H9 (cell line): ENCODE results near the gene PGM1. TPM values are rescaled to one million over a fixed set of nuclear protein-coding genes. Genes with fewer than 3 reads are reported as not detected.

ENCODE experiments used
- DNase-seq: peaks from one replicate; pipeline ENCODE4 v3.0.0-alpha.2; 2017
- H2AFZ ChIP-seq: one replicate; pipeline ENCODE4 v1.6.1; 2013; ENCODE audit warnings: mild to moderate bottlenecking, low read length, control low read depth, moderate library complexity
- H2AK5ac ChIP-seq: 2 replicates; pipeline ENCODE4 v1.6.1; 2013; ENCODE audit warnings: low read length, control low read depth, mixed read lengths; ENCODE audit not compliant: insufficient read length
- H2BK120ac ChIP-seq: one replicate; pipeline ENCODE4 v1.6.1; 2013; ENCODE audit warnings: low read depth, mild to moderate bottlenecking, low read length, control low read depth, inconsistent platforms; ENCODE audit not compliant: poor library complexity, severe bottlenecking
- H2BK12ac ChIP-seq: 2 replicates; pipeline ENCODE4 v1.6.1; 2013; ENCODE audit warnings: low read length, control low read depth, mixed read lengths, low read depth; ENCODE audit not compliant: insufficient read length
- H2BK15ac ChIP-seq: 2 replicates; pipeline ENCODE4 v1.6.1; 2013; ENCODE audit warnings: low read depth, low read length, control low read depth
- H2BK20ac ChIP-seq: one replicate; pipeline ENCODE4 v1.6.1; 2013; ENCODE audit warnings: low read depth, mild to moderate bottlenecking, low read length, control low read depth, inconsistent platforms; ENCODE audit not compliant: poor library complexity, severe bottlenecking
- H2BK5ac ChIP-seq: 2 replicates; pipeline ENCODE4 v1.6.1; 2013; ENCODE audit warnings: low read length, control low read depth, mixed read lengths; ENCODE audit not compliant: insufficient read length
- H3K14ac ChIP-seq: 2 replicates; pipeline ENCODE4 v1.6.1; 2013; ENCODE audit warnings: low read length, control low read depth; ENCODE audit not compliant: insufficient read depth
- H3K18ac ChIP-seq: 2 replicates; pipeline ENCODE4 v1.6.1; 2013; ENCODE audit warnings: low read depth, mild to moderate bottlenecking, mixed read lengths, low read length, control low read depth; ENCODE audit not compliant: insufficient read length
- H3K23ac ChIP-seq: 2 replicates; pipeline ENCODE4 v1.6.1; 2013; ENCODE audit warnings: low read length, control low read depth, mixed read lengths, low read depth; ENCODE audit not compliant: insufficient read length
- H3K23me2 ChIP-seq: 2 replicates; pipeline ENCODE4 v1.6.1; 2013; ENCODE audit warnings: low read depth, mild to moderate bottlenecking, mixed read lengths, low read length, control low read depth; ENCODE audit not compliant: insufficient read length, poor library complexity, severe bottlenecking
- H3K27ac ChIP-seq: 2 replicates; pipeline ENCODE4 v1.5.1; 2013; ENCODE audit warnings: low read length, control low read depth, mixed read lengths, low read depth; ENCODE audit not compliant: insufficient read length
- H3K27me3 ChIP-seq: 2 replicates; pipeline ENCODE4 v1.6.1; 2013; ENCODE audit warnings: low read length, control low read depth, inconsistent platforms; ENCODE audit not compliant: insufficient read depth
- H3K4ac ChIP-seq: 2 replicates; pipeline ENCODE4 v1.6.1; 2013; ENCODE audit warnings: low read depth, mild to moderate bottlenecking, control low read depth, inconsistent platforms, low read length, moderate library complexity
- H3K4me1 ChIP-seq: 2 replicates; pipeline ENCODE4 v1.6.1; 2013; ENCODE audit warnings: low read length, control low read depth, inconsistent platforms; ENCODE audit not compliant: insufficient read depth
- H3K4me2 ChIP-seq: 2 replicates; pipeline ENCODE4 v1.6.1; 2013; ENCODE audit warnings: low read length, control low read depth, mixed read lengths; ENCODE audit not compliant: insufficient read length, insufficient read depth
- H3K56ac ChIP-seq: 2 replicates; pipeline ENCODE4 v1.6.1; 2013; ENCODE audit warnings: low read depth, mild to moderate bottlenecking, mixed read lengths, low read length, control low read depth; ENCODE audit not compliant: insufficient read length
- H3K79me1 ChIP-seq: 2 replicates; pipeline ENCODE4 v1.6.1; 2013; ENCODE audit warnings: low read depth, mild to moderate bottlenecking, moderate library complexity, low read length, control low read depth, inconsistent platforms; ENCODE audit not compliant: insufficient read depth, poor library complexity, severe bottlenecking
- H3K79me2 ChIP-seq: 2 replicates; pipeline ENCODE4 v1.6.1; 2013; ENCODE audit warnings: low read length, control low read depth, inconsistent platforms; ENCODE audit not compliant: insufficient read depth
- H3K9ac ChIP-seq: 2 replicates; pipeline ENCODE4 v1.6.1; 2013; ENCODE audit warnings: low read length, control low read depth, mixed read lengths; ENCODE audit not compliant: insufficient read length; ENCODE audit errors: extremely low read depth
- H3K9me3 ChIP-seq: one replicate; pipeline ENCODE4 v1.6.1; 2013; ENCODE audit warnings: low read depth, low read length, inconsistent platforms; ENCODE audit not compliant: control insufficient read depth
- H3T11ph ChIP-seq: one replicate; pipeline ENCODE4 v1.6.1; 2013; ENCODE audit warnings: mild to moderate bottlenecking, low read length, control low read depth, inconsistent platforms
- H4K20me1 ChIP-seq: one replicate; pipeline ENCODE4 v1.6.1; 2013; ENCODE audit not compliant: control insufficient read depth, insufficient read length, insufficient read depth
- H4K5ac ChIP-seq: 2 replicates; pipeline ENCODE4 v1.6.1; 2013; ENCODE audit warnings: low read depth, mild to moderate bottlenecking, mixed read lengths, low read length, control low read depth; ENCODE audit not compliant: insufficient read length
- H4K8ac ChIP-seq: replicated peaks from 2 replicates; pipeline ENCODE4 v1.6.1; 2013; ENCODE audit warnings: low read length, control low read depth, mixed read lengths, low read depth; ENCODE audit not compliant: insufficient read length
- H4K91ac ChIP-seq: 2 replicates; pipeline ENCODE4 v1.6.1; 2013; ENCODE audit warnings: low read depth, mild to moderate bottlenecking, moderate library complexity, mixed read lengths, low read length, control low read depth; ENCODE audit not compliant: insufficient read length
- H3K27ac Mint-ChIP-seq, 3 experiments: 2 replicates in 2 of 3; 3 replicates in 1 of 3; pipeline ENCODE4 v1.8.0; 2020 to 2021; ENCODE audit warnings: mixed read lengths in 3 of 3, mild to moderate bottlenecking in 1 of 3, moderate library complexity in 1 of 3
- H3K27me3 Mint-ChIP-seq: 2 replicates; pipeline ENCODE4 v1.8.0; 2021; ENCODE audit warnings: low read depth, mild to moderate bottlenecking, moderate library complexity, mixed read lengths
- H3K36me3 Mint-ChIP-seq, 3 experiments: 2 replicates in 2 of 3; 3 replicates in 1 of 3; pipeline ENCODE4 v1.8.0; 2020 to 2021; ENCODE audit warnings: low read depth in 3 of 3, mixed read lengths in 3 of 3; ENCODE audit not compliant: insufficient read depth in 1 of 3
- H3K4me1 Mint-ChIP-seq, 2 experiments: 2 replicates each; pipeline ENCODE4 v1.8.0; 2020; ENCODE audit warnings: mixed read lengths in 2 of 2
- H3K4me3 Mint-ChIP-seq, 2 experiments: 2 replicates in 1 of 2; 3 replicates in 1 of 2; pipeline ENCODE4 v1.8.0; 2020 to 2021; ENCODE audit warnings: mild to moderate bottlenecking in 2 of 2, mixed read lengths in 2 of 2, moderate library complexity in 1 of 2
- H3K9me3 Mint-ChIP-seq, 2 experiments: 2 replicates in 1 of 2; 3 replicates in 1 of 2; pipeline ENCODE4 v1.8.0; 2020; ENCODE audit warnings: mild to moderate bottlenecking in 2 of 2, mixed read lengths in 2 of 2, moderate library complexity in 1 of 2
- CTCF ChIP-seq: fragments of 200-600 bp; sonication (generic); conservative IDR thresholded peaks from 3 replicates; pipeline ENCODE4 v1.8.0; 2021; ENCODE audit warnings: antibody characterized with exemption, mild to moderate bottlenecking
- WGBS: extraction: QIAGEN DNeasy Blood & Tissue Kit; methylation state at CpG from one replicate; pipeline ENCODE4 v1.1.7; 2013; ENCODE audit warnings: missing lambda C conversion rate, low lambda C conversion rate, mixed read lengths; ENCODE audit not compliant: insufficient read length; ENCODE audit errors: extremely low coverage; 5-methylcytosine and 5-hydroxymethylcytosine counted together
- total RNA-seq: library from RNA; stranded (reverse); gene quantifications from 2 replicates; pipeline ENCODE4 v1.2.1, GENCODE V29; 2021

PGM1 gene
- total RNA-seq, 1 experiment from 2014 or later: 56.4 TPM

GRCh38 chr1:63679589-63679988, 86.4 kb downstream of the PGM1 start:
- no peaks in the 10 kb centered on the region for H4K20me1 ChIP-seq
- no CpG with 5 or more reads among the region's 3 CpGs for WGBS
- no peak overlapping the region for H2BK5ac ChIP-seq
- H3K9me3 Mint-ChIP-seq: peaks cover 9 to 14% of the 10 kb centered on the region in 2 experiments
- H3T11ph ChIP-seq: no peak overlapping the region
- no peaks in the 10 kb centered on the region for H3K9me3 ChIP-seq
- peaks cover 21 to 27% of the 10 kb centered on the region in 2 experiments for H3K4me1 Mint-ChIP-seq
- H3K27me3 Mint-ChIP-seq: peaks cover 2% of the 10 kb centered on the region
- no peak overlapping the region for H2BK20ac ChIP-seq
- no peak overlapping the region for H2BK12ac ChIP-seq
- H3K27ac Mint-ChIP-seq: no peak overlapping the region; a peak in 2 of 7 replicates
- no peak overlapping the region for H3K4me3 Mint-ChIP-seq
- no peak for DNase-seq
- H3K79me2 ChIP-seq: no peaks in the 10 kb centered on the region
- no peak overlapping the region for H3K23ac ChIP-seq
- H3K9ac ChIP-seq: no peak overlapping the region
- H3K14ac ChIP-seq: no peak overlapping the region
- H3K18ac ChIP-seq: no peak overlapping the region
- H3K27ac ChIP-seq: no peak overlapping the region
- no peak overlapping the region for H4K91ac ChIP-seq
- H4K5ac ChIP-seq: no peak overlapping the region
- no peaks in the 10 kb centered on the region for H3K27me3 ChIP-seq
- H2BK120ac ChIP-seq: no peak overlapping the region
- H2AK5ac ChIP-seq: no peak overlapping the region
- H3K4me2 ChIP-seq: no peak overlapping the region
- no peak for TF ChIP-seq CTCF
- no peak overlapping the region for H3K4ac ChIP-seq
- no peak overlapping the region for H2AFZ ChIP-seq
- no peak overlapping the region for H2BK15ac ChIP-seq
- H3K79me1 ChIP-seq: no peaks in the 10 kb centered on the region
- H3K36me3 Mint-ChIP-seq: peaks cover 2 to 17% (median 3%) of the 10 kb centered on the region in 3 experiments; a peak in 5 of 7 replicates
- H3K56ac ChIP-seq: no peak overlapping the region
- H3K4me1 ChIP-seq: no peaks in the 10 kb centered on the region
- H4K8ac ChIP-seq: no peak overlapping the region
- no peaks in the 10 kb centered on the region for H3K23me2 ChIP-seq
